ENCODE data around the gene LRPAP1.
"Not testable (repeated sequence)": the region's sequence is repeated elsewhere in the genome, so short reads cannot be mapped to it uniquely, and the experiment has no call there.

The LRPAP1 gene

GRCh38 chr4:3574865-3575264 is 42.6 kb upstream of the LRPAP1 start:
- H4K91ac ChIP-seq (ENCODE audit: low read depth, low read length); H2BK12ac ChIP-seq (ENCODE audit: low read length); H3K4me3 ChIP-seq (ENCODE audit: low read depth, low read length); H4K8ac ChIP-seq (ENCODE audit: low read depth, low read length); H3K4me2 ChIP-seq (ENCODE audit: low read length); H4K12ac ChIP-seq (ENCODE audit: low read depth, low read length); H3K27ac ChIP-seq (ENCODE audit: low read depth, low read length); H3K79me2 ChIP-seq (ENCODE audit: control insufficient read depth, insufficient read depth, low read length, poor library complexity); H3K18ac ChIP-seq (ENCODE audit: low read length); H2BK5ac ChIP-seq (ENCODE audit: low read depth, low read length, poor library complexity); H2AK5ac ChIP-seq (ENCODE audit: low read length); DNase-seq; H3K27me3 ChIP-seq (ENCODE audit: insufficient read depth, low read length); H3K36me3 ChIP-seq (ENCODE audit: control insufficient read depth in 1 of 2, insufficient read depth in 2 of 2, low read length in 2 of 2); H3K79me1 ChIP-seq (ENCODE audit: low read length); H2BK120ac ChIP-seq (ENCODE audit: insufficient read depth, low read length, poor library complexity); H3K23ac ChIP-seq (ENCODE audit: low read length); H3K14ac ChIP-seq (ENCODE audit: low read length); H3K9ac ChIP-seq (ENCODE audit: low read length); H3K9me3 ChIP-seq (ENCODE audit: insufficient read depth, low read depth, low read length); H3K4me1 ChIP-seq (ENCODE audit: control insufficient read depth in 1 of 2, insufficient read depth in 2 of 2, low read length in 2 of 2); H2AFZ ChIP-seq (ENCODE audit: insufficient read depth, low read length, poor library complexity); H3K4ac ChIP-seq (ENCODE audit: low read depth, low read length): not testable (repeated sequence)
- no CpG with 5 or more reads among the region's 9 CpGs for WGBS (ENCODE audit: extremely low coverage, insufficient coverage, insufficient read length)

GRCh38 chr4:3574346-3574745 is 42.1 kb upstream of the LRPAP1 start:
- H3K4me3 ChIP-seq (ENCODE audit: low read depth, low read length); H2AFZ ChIP-seq (ENCODE audit: insufficient read depth, low read length, poor library complexity); H4K91ac ChIP-seq (ENCODE audit: low read depth, low read length); H3K23ac ChIP-seq (ENCODE audit: low read length); H3K14ac ChIP-seq (ENCODE audit: low read length); H3K79me1 ChIP-seq (ENCODE audit: low read length); H4K12ac ChIP-seq (ENCODE audit: low read depth, low read length); H3K27ac ChIP-seq (ENCODE audit: low read depth, low read length); H2BK120ac ChIP-seq (ENCODE audit: insufficient read depth, low read length, poor library complexity); H3K9me3 ChIP-seq (ENCODE audit: insufficient read depth, low read depth, low read length); H3K18ac ChIP-seq (ENCODE audit: low read length); H3K4me1 ChIP-seq (ENCODE audit: control insufficient read depth in 1 of 2, insufficient read depth in 2 of 2, low read length in 2 of 2); H2AK5ac ChIP-seq (ENCODE audit: low read length); H3K4me2 ChIP-seq (ENCODE audit: low read length); H3K27me3 ChIP-seq (ENCODE audit: insufficient read depth, low read length); H3K79me2 ChIP-seq (ENCODE audit: control insufficient read depth, insufficient read depth, low read length, poor library complexity); DNase-seq; H3K4ac ChIP-seq (ENCODE audit: low read depth, low read length); H4K8ac ChIP-seq (ENCODE audit: low read depth, low read length); H2BK12ac ChIP-seq (ENCODE audit: low read length); H3K9ac ChIP-seq (ENCODE audit: low read length); H2BK5ac ChIP-seq (ENCODE audit: low read depth, low read length, poor library complexity); H3K36me3 ChIP-seq (ENCODE audit: control insufficient read depth in 1 of 2, insufficient read depth in 2 of 2, low read length in 2 of 2): not testable (repeated sequence)
- no CpG with 5 or more reads among the region's 20 CpGs for WGBS (ENCODE audit: extremely low coverage, insufficient coverage, insufficient read length)

GRCh38 chr4:3573131-3573530 is 40.9 kb upstream of the LRPAP1 start:
- H2AK5ac ChIP-seq (ENCODE audit: low read length): no peak overlapping the region
- H4K91ac ChIP-seq (ENCODE audit: low read depth, low read length): no peak overlapping the region
- no peak overlapping the region for H3K4me2 ChIP-seq (ENCODE audit: low read length)
- H2BK120ac ChIP-seq (ENCODE audit: insufficient read depth, low read length, poor library complexity): no peak overlapping the region
- no peak overlapping the region for H3K14ac ChIP-seq (ENCODE audit: low read length)
- H2AFZ ChIP-seq (ENCODE audit: insufficient read depth, low read length, poor library complexity): no peak overlapping the region
- H3K79me1 ChIP-seq (ENCODE audit: low read length): no peaks in the 10 kb centered on the region
- H3K18ac ChIP-seq (ENCODE audit: low read length): no peak overlapping the region
- H3K23ac ChIP-seq (ENCODE audit: low read length): no peak overlapping the region
- no peaks in the 10 kb centered on the region for H3K4me1 ChIP-seq (ENCODE audit: control insufficient read depth in 1 of 2, insufficient read depth in 2 of 2, low read length in 2 of 2)
- no peaks in the 10 kb centered on the region for H3K36me3 ChIP-seq (ENCODE audit: control insufficient read depth in 1 of 2, insufficient read depth in 2 of 2, low read length in 2 of 2)
- H4K8ac ChIP-seq (ENCODE audit: low read depth, low read length): no peak overlapping the region
- no peak overlapping the region for H3K27ac ChIP-seq (ENCODE audit: low read depth, low read length)
- H2BK5ac ChIP-seq (ENCODE audit: low read depth, low read length, poor library complexity): no peak overlapping the region
- H2BK12ac ChIP-seq (ENCODE audit: low read length): no peak overlapping the region
- H3K9ac ChIP-seq (ENCODE audit: low read length): no peak overlapping the region
- H3K4me3 ChIP-seq (ENCODE audit: low read depth, low read length): no peak overlapping the region
- no peak overlapping the region for H4K12ac ChIP-seq (ENCODE audit: low read depth, low read length)
- H3K9me3 ChIP-seq (ENCODE audit: insufficient read depth, low read depth, low read length): no peaks in the 10 kb centered on the region
- no peak for DNase-seq
- no peaks in the 10 kb centered on the region for H3K79me2 ChIP-seq (ENCODE audit: control insufficient read depth, insufficient read depth, low read length, poor library complexity)
- no CpG with 5 or more reads among the region's 12 CpGs for WGBS (ENCODE audit: extremely low coverage, insufficient coverage, insufficient read length)
- H3K27me3 ChIP-seq (ENCODE audit: insufficient read depth, low read length): no peaks in the 10 kb centered on the region
- no peak overlapping the region for H3K4ac ChIP-seq (ENCODE audit: low read depth, low read length)

GRCh38 chr4:3572363-3572762 is 40.1 kb upstream of the LRPAP1 start:
- Histone ChIP-seq H3K79me1 (ENCODE audit: low read length) (no peaks in the 10 kb centered on the region), H4K91ac (ENCODE audit: low read depth, low read length) (no peak overlapping the region), H2BK5ac (ENCODE audit: low read depth, low read length, poor library complexity) (no peak overlapping the region), H3K4me2 (ENCODE audit: low read length) (no peak overlapping the region), H3K4me3 (ENCODE audit: low read depth, low read length) (no peak overlapping the region), H3K79me2 (ENCODE audit: control insufficient read depth, insufficient read depth, low read length, poor library complexity) (no peaks in the 10 kb centered on the region), H4K12ac (ENCODE audit: low read depth, low read length) (no peak overlapping the region), H3K36me3 (ENCODE audit: control insufficient read depth in 1 of 2, insufficient read depth in 2 of 2, low read length in 2 of 2) (no peaks in the 10 kb centered on the region), H3K4ac (ENCODE audit: low read depth, low read length) (no peak overlapping the region), H3K27ac (ENCODE audit: low read depth, low read length) (no peak overlapping the region), H2AK5ac (ENCODE audit: low read length) (no peak overlapping the region), H2BK120ac (ENCODE audit: insufficient read depth, low read length, poor library complexity) (no peak overlapping the region), H3K18ac (ENCODE audit: low read length) (no peak overlapping the region), H3K9me3 (ENCODE audit: insufficient read depth, low read depth, low read length) (no peaks in the 10 kb centered on the region), H3K9ac (ENCODE audit: low read length) (no peak overlapping the region), H3K27me3 (ENCODE audit: insufficient read depth, low read length) (no peaks in the 10 kb centered on the region), H3K4me1 (ENCODE audit: control insufficient read depth in 1 of 2, insufficient read depth in 2 of 2, low read length in 2 of 2) (no peaks in the 10 kb centered on the region), H3K14ac (ENCODE audit: low read length) (no peak overlapping the region), H3K23ac (ENCODE audit: low read length) (no peak overlapping the region), H4K8ac (ENCODE audit: low read depth, low read length) (no peak overlapping the region), H2BK12ac (ENCODE audit: low read length) (no peak overlapping the region), H2AFZ (ENCODE audit: insufficient read depth, low read length, poor library complexity) (no peak overlapping the region)
- no peak for DNase-seq
- no CpG with 5 or more reads among the region's 13 CpGs for WGBS (ENCODE audit: extremely low coverage, insufficient coverage, insufficient read length)

All from trophoblast cell (in vitro differentiated cells and primary cell).